A549 (cell line): ENCODE results near the gene GCK. TPM values are rescaled to one million over a fixed set of nuclear protein-coding genes. Genes with fewer than 3 reads are reported as not detected.

ENCODE experiments used
- ATAC-seq, 2 experiments: fragments of 200-7000 bp in 1 of 2; fragments of >200 bp in 1 of 2; cut with Nextera tagmentation in 1 of 2; cut with Tn5 transposase in 1 of 2; 3 replicates each; pipeline versions ENCODE4 v1.8.0 to v1.9.1; 2018 to 2020; ENCODE audit warnings: mild to moderate bottlenecking in 1 of 2, moderate library complexity in 1 of 2
- CTCF ChIA-PET: fragments of 300-600 bp; sonication (Branson Sonifier 250); formaldehyde crosslinking; extraction: SDS; loops from one replicate; lab custom pipeline; 2021; ENCODE audit warnings: antibody characterized with exemption, inconsistent platforms; lab: Yijun Ruan, JAX
- POLR2A ChIA-PET: fragments of 350-600 bp; formaldehyde crosslinking; extraction: SDS; loops from one replicate; lab custom pipeline; 2021; ENCODE audit warnings: antibody characterized with exemption, inconsistent platforms; lab: Yijun Ruan, JAX
- DNase-seq, 2 experiments: peaks; one replicate each; pipeline versions ENCODE4 v3.0.0 to v3.0.0-alpha.2; 2011 to 2016; ENCODE audit warnings: low read depth in 1 of 2, low spot score in 1 of 2
- FAIRE-seq: peaks from 2 replicates; lab custom pipeline; 2011; peaks lifted over from hg19 to GRCh38; lab: Jason Lieb, UNC
- H3K27ac ChIP-seq, 2 experiments: fragments of >200 bp; sonication (Bioruptor Twin); formaldehyde crosslinking; 3 replicates each; pipeline ENCODE4 v1.5.1; 2016 to 2017
- H3K4me1 ChIP-seq: fragments of >200 bp; sonication (Bioruptor Twin); formaldehyde crosslinking; 3 replicates; pipeline ENCODE4 v1.6.1; 2016
- H3K4me2 ChIP-seq: fragments of >200 bp; sonication (Bioruptor Twin); formaldehyde crosslinking; 3 replicates; pipeline ENCODE4 v1.6.1; 2016
- H3K4me3 ChIP-seq: fragments of >200 bp; sonication (Bioruptor Twin); formaldehyde crosslinking; 3 replicates; pipeline ENCODE4 v1.5.1; 2016
- H3K9me3 ChIP-seq: fragments of >200 bp; sonication (Bioruptor Twin); formaldehyde crosslinking; 3 replicates; pipeline ENCODE4 v1.6.1; 2016
- BHLHE40 ChIP-seq: IDR thresholded peaks from 2 replicates; pipeline ENCODE4 v1.6.1; 2012; ENCODE audit warnings: low read depth, low read length, inconsistent platforms
- EP300 ChIP-seq, 2 experiments: fragments of >200 bp; sonication (Bioruptor Twin); formaldehyde crosslinking; IDR thresholded peaks; 2 replicates in 1 of 2; 3 replicates in 1 of 2; pipeline ENCODE4 v1.6.1; 2016 to 2017
- ESRRA ChIP-seq: fragments of 150-350 bp; IDR thresholded peaks from 2 replicates; pipeline ENCODE4 v1.6.1; 2014; ENCODE audit warnings: mild to moderate bottlenecking, low read length, borderline replicate concordance
- FOSB ChIP-seq: fragments of 250-450 bp; sonication (Bioruptor Pico); IDR thresholded peaks from 2 replicates; pipeline ENCODE4 v1.5.0; 2020; ENCODE audit warnings: mild to moderate bottlenecking, moderate library complexity
- FOXS1 ChIP-seq: fragments of 250-450 bp; sonication (Bioruptor Pico); IDR thresholded peaks from 2 replicates; pipeline ENCODE4 v1.5.0; 2020; ENCODE audit warnings: mild to moderate bottlenecking, moderate library complexity
- HES2 ChIP-seq: fragments of >200 bp; sonication (Bioruptor Twin); formaldehyde crosslinking; IDR thresholded peaks from 2 replicates; pipeline ENCODE4 v1.6.1; 2016
- HOXA7 ChIP-seq: fragments of 250-450 bp; sonication (Bioruptor Pico); IDR thresholded peaks from 2 replicates; pipeline ENCODE4 v1.5.0; 2020; ENCODE audit warnings: mild to moderate bottlenecking, moderate library complexity
- JUN ChIP-seq, 2 experiments: fragments of >200 bp; sonication (Bioruptor Twin); formaldehyde crosslinking; IDR thresholded peaks; 2 replicates in 1 of 2; 3 replicates in 1 of 2; pipeline ENCODE4 v1.6.1; 2016 to 2017
- KDM1A ChIP-seq: fragments of 200-600 bp; sonication (generic); IDR thresholded peaks from 2 replicates; pipeline ENCODE4 v1.6.1; 2016; ENCODE audit warnings: low read depth, mild to moderate bottlenecking
- KDM5A ChIP-seq: fragments of 200-600 bp; sonication (generic); IDR thresholded peaks from 2 replicates; pipeline ENCODE4 v1.6.1; 2016; ENCODE audit warnings: antibody characterized with exemption, mild to moderate bottlenecking
- NPAS2 ChIP-seq: fragments of 250-450 bp; sonication (Bioruptor Pico); IDR thresholded peaks from 2 replicates; pipeline ENCODE4 v1.8.0; 2022; ENCODE audit warnings: mild to moderate bottlenecking, moderate library complexity, borderline replicate concordance
- PBX3 ChIP-seq: IDR thresholded peaks from 2 replicates; pipeline ENCODE4 v1.6.1; 2012
- RARB ChIP-seq: fragments of 250-450 bp; sonication (Bioruptor Pico); IDR thresholded peaks from 2 replicates; pipeline ENCODE4 v1.8.0; 2021; ENCODE audit warnings: mild to moderate bottlenecking, moderate library complexity
- RCOR1 ChIP-seq: fragments of 150-350 bp; IDR thresholded peaks from 2 replicates; pipeline ENCODE4 v1.6.1; 2014; ENCODE audit warnings: antibody characterized with exemption, low read length, low read depth
- RFX5 ChIP-seq: fragments of 450-650 bp; IDR thresholded peaks from 2 replicates; pipeline ENCODE4 v1.7.1; 2014; ENCODE audit warnings: antibody characterized with exemption, mild to moderate bottlenecking, moderate library complexity
- SREBF2 ChIP-seq: fragments of 450-650 bp; IDR thresholded peaks from 2 replicates; pipeline ENCODE4 v1.6.1; 2014; ENCODE audit warnings: mild to moderate bottlenecking, moderate library complexity
- TFCP2L1 ChIP-seq: fragments of 250-450 bp; sonication (Bioruptor Pico); IDR thresholded peaks from 2 replicates; pipeline ENCODE4 v1.5.0; 2021; ENCODE audit warnings: mild to moderate bottlenecking
- USF2 ChIP-seq: fragments of 450-650 bp; IDR thresholded peaks from 2 replicates; pipeline ENCODE4 v1.6.1; 2014; ENCODE audit warnings: antibody characterized with exemption
- ZFP36 ChIP-seq: fragments of 450-650 bp; IDR thresholded peaks from 2 replicates; pipeline ENCODE4 v1.6.1; 2014; ENCODE audit warnings: borderline replicate concordance; ENCODE audit not compliant: partially characterized antibody
- WGBS: methylation state at CpG from one replicate; pipeline ENCODE4 v1.1.6; 2017; ENCODE audit errors: missing lambda C conversion rate; 5-methylcytosine and 5-hydroxymethylcytosine counted together
- polyA plus RNA-seq, 4 experiments: library from polyadenylated mRNA; depleted of rRNA in 3 of 4; stranded (reverse); fragments of >200 nt; fragmentation: RNase III in 1 of 4; extraction: RNeasy Plus Mini Kit Qiagen cat#74134 plus additional on column Dnase treatment in 1 of 4; gene quantifications; 2 replicates in 3 of 4; 3 replicates in 1 of 4; pipeline ENCODE4 v1.2.3, GENCODE V29; 2011 to 2017
- TF ChIP-seq, protein P1 (sequence below): IDR thresholded peaks from 2 replicates; pipeline ENCODE4 v1.6.1; 2012
- TF ChIP-seq, protein P2 (sequence below): fragments of 150-350 bp; IDR thresholded peaks from 2 replicates; pipeline ENCODE4 v1.6.1; 2014; ENCODE audit warnings: low read depth, mild to moderate bottlenecking, low read length

Gene GCK
- polyA plus RNA-seq, 2 of the 4 experiments (the other 2 are of a cell fraction) = 0.12 TPM; not detected in 1

DNA sequence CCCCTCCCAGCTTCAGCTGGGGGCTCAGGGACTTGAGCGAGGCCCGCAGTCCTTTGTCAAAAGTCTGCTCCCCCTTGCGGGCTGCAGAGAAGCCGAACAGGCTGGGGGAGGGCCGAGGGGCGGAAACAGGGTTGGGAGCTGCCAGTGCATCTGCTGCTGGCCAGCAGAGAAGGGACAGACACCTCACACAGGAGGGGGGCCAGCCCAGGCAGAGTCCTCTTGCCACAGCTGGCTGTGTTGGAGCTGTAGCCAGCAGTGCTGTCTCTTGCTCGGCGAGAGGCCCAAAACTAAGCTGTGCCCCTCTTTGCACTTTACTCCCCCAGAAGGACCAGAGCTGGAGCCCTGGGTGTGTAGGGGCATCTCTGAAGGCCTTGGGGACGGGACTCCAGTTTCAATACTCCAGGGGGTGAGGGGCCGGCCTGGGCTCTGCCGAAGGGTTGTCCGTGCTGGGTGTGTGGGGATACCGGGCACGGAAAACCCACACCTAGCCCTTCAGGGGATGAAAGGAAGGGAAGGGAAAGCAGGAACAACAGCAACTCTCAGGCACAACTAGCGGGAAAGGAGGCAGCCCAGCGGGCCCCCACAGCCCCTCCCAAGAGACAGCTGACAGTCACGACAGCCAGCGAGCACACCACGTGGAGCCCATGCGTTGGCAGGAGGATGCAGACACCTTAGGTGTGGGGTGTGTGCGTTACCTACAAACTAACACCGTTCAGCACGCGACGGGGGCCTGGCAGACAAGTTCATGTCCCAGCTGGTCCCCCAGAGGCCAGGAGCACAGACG is 29.4 kb upstream of the GCK start:
- DNase-seq (no peak), ATAC-seq (no peak)
- CTCF ChIA-PET = interaction anchor here (1.1 to 2.0 kb wide), 3 partner anchors 18 to 259 kb away, joined by 4 to 12 read pairs (median 5); no protein-coding TSS in a partner anchor
- H3K9me3 ChIP-seq = no peaks in the 10 kb centered on the region
- POLR2A ChIA-PET = no interaction called here
- 82% methylated on average over 26 of the region's 26 CpGs for WGBS
- TF ChIP-seq, protein P1, sequence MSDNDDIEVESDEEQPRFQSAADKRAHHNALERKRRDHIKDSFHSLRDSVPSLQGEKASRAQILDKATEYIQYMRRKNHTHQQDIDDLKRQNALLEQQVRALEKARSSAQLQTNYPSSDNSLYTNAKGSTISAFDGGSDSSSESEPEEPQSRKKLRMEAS = no peak
- no peak for TF ChIP-seq BHLHE40
- TF ChIP-seq FOSB = no peak
- TF ChIP-seq HES2 = no peak
- no peak for TF ChIP-seq ZFP36
- TF ChIP-seq, protein P2, sequence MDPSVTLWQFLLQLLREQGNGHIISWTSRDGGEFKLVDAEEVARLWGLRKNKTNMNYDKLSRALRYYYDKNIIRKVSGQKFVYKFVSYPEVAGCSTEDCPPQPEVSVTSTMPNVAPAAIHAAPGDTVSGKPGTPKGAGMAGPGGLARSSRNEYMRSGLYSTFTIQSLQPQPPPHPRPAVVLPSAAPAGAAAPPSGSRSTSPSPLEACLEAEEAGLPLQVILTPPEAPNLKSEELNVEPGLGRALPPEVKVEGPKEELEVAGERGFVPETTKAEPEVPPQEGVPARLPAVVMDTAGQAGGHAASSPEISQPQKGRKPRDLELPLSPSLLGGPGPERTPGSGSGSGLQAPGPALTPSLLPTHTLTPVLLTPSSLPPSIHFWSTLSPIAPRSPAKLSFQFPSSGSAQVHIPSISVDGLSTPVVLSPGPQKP = no peak
- TF ChIP-seq RFX5 = no peak
- TF ChIP-seq NPAS2 = no peak
- TF ChIP-seq, all 56 proteins: peak for 0
- Histone ChIP-seq H3K4me2 (no peak overlapping the region), H3K4me3 (no peak overlapping the region), H3K4me1 (no peaks in the 10 kb centered on the region), H3K27ac (no peak overlapping the region)
- no peak for FAIRE-seq

- TF ChIP-seq RCOR1 = no peak
- TF ChIP-seq ESRRA = no peak
- no peak for TF ChIP-seq KDM1A
- TF ChIP-seq USF2 = no peak
- no peak for TF ChIP-seq KDM5A
- no peak for TF ChIP-seq JUN (IDR thresholded peaks at IDR 0.05)
- TF ChIP-seq FOXS1 (CRISPR knock-in tag) = no peak
- no peak for TF ChIP-seq RARB
- TF ChIP-seq PBX3 = no peak
- TF ChIP-seq EP300 (IDR thresholded peaks at IDR 0.05) = no peak
- no peak for TF ChIP-seq TFCP2L1 (CRISPR knock-in tag)
- no peak for TF ChIP-seq HOXA7 (CRISPR knock-in tag)
- no peak for TF ChIP-seq SREBF2
- DNase-seq (no peak), ATAC-seq (no peak), FAIRE-seq (no peak)
- CTCF ChIA-PET = interaction anchor here (1.1 to 2.4 kb wide), 7 partner anchors 17 to 347 kb away, joined by 3 to 12 read pairs (median 5); partner anchors contain the start of gene YKT6
- POLR2A ChIA-PET = no interaction called here
- WGBS = 72% methylated on average over 16 of the region's 17 CpGs
- no peak overlapping the region for H3K27ac ChIP-seq
- no peak overlapping the region for H3K4me2 ChIP-seq
- H3K4me1 ChIP-seq = no peaks in the 10 kb centered on the region
- H3K9me3 ChIP-seq = no peaks in the 10 kb centered on the region
- no peak overlapping the region for H3K4me3 ChIP-seq
Measured at GRCh38 chr7:44217852-44218402, 28.7 kb upstream of the GCK start.
